GM19099 (cell line): ENCODE measurements around the gene ZDHHC12.

Source experiments
- POLR2A ChIP-seq: IDR thresholded peaks from 3 replicates; pipeline ENCODE4 v1.6.1; 2011; ENCODE audit warnings: low read depth; ENCODE audit not compliant: insufficient read length; ENCODE audit errors: extremely low read depth

Gene ZDHHC12

GRCh38 chr9:128705051-128705965 lies 18.6 kb downstream of the ZDHHC12 start:
- TF ChIP-seq POLR2A = no peak

DNA sequence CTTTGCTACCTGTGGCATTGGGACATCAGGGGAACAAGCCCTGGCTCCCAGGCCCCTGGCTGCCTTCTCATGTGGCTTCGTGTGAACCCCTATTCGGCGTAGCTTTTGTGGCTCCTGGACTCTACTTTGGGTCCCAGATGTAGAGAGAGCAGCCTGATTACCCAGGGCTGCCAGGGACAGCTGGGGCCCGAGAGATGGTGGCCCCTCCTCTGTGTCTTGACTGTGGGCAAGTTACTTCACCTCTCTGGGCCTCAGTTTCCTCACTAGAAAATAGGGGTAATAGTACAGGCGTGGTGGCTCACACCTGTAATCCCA lies 19.6 kb downstream of the ZDHHC12 start:
- TF ChIP-seq POLR2A = no peak

DNA sequence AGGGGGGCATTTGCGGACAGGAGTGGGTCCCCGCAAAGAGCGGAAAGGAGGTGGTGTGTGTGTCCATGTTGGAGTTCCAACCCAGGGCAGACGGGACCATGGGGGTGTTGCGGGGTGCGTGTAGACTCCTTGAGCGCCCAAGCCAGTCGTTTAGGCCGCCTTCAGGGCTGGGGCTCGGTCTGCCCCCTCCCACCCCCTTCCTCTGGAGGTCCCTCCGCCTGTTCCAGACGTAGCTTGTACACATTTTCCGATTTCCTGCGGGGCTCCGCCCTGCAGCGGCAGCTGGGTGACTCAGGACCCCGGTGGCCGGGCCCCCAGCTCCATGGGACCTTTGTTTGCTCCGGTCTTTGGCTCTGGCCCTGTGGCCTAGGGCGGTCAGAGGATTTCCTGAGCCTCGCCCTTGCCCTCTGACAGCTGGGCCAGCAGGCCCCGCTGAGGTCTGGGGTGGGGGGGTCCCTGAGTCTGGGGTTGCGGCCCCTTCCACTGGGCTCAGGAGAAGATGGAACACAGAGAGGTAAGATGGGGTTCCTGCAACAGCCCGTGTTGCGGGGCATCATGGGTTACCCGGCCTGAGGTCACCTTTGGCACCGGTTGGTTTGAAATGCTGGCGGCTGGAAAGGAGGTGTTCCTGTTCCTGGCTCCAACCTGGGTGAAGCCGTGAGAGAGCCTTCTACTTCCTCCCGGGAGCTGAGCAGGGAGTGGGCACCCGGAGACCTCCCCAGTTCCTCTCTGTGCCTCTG lies 20.1 kb downstream of the ZDHHC12 start:
- TF ChIP-seq POLR2A = no peak

DNA sequence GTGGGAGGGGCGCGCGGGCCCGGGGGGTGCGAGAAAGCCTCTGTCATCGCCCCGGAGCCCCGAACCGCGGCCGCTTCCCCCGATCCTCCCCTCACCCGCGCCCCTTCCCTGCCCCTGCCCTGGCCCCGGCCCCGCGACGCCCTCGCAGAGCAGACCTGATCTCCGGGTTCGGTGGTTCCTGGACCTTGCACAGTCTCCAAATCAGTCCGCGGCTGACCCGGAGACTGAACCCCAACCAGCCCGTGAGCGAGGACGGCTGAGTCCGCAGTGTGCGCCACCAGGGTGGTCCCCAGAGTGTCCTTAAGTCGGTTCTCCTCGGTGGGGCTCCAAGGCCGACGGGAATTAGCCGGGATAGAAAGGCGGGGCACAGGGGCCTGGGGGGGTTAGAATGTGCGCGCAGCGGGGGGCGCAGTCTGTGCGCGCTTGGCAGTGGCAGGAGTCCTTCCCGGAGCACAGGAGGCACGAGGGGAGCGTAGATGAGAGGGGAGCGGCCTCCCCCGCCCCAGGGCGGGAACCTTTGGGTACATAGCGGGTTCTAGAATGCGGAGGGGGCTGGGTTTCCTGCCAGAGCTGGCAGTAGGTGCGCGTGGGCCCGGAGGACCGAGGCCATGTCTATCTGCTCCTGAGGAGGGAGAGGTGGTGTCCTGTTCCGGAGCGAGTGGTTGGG lies 20.8 kb downstream of the ZDHHC12 start:
- no peak for TF ChIP-seq POLR2A

DNA sequence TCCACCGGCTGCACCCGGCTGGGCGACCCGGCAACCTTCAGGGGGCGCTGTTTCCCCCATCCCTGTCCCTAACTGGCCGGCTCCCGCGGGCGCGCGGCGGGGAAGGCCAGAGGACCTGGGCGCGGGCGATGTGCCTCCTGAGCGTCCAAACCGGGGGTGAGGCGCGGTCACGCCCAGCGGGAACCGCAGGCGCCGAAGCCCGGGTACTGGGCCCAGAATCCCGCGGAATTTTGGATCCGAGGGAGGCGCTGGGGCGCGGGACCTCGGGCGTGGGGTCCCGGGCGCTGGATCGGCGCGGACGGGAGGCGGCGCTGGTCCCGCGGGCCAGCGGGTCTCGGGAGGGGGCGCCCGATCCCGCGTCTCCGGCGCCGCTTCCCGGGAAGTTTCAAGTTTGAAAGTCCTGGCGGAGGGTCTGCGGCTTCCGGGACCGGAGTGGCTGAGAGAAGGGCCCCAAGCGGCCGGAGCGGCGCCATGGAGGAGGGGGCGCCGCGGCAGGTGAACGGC lies 21.4 kb downstream of the ZDHHC12 start, which contains the start of gene PKN3:
Gene PKN3 (plus strand): TSS at position 59 of the 504 bp plus-strand sequence. CDS start 413 bp downstream, at position 472.
- TF ChIP-seq POLR2A = peak; percentile 58

- TF ChIP-seq POLR2A = no peak
These were observed 22.6 kb downstream of the ZDHHC12 start for GRCh38 chr9:128701227-128701854.

DNA sequence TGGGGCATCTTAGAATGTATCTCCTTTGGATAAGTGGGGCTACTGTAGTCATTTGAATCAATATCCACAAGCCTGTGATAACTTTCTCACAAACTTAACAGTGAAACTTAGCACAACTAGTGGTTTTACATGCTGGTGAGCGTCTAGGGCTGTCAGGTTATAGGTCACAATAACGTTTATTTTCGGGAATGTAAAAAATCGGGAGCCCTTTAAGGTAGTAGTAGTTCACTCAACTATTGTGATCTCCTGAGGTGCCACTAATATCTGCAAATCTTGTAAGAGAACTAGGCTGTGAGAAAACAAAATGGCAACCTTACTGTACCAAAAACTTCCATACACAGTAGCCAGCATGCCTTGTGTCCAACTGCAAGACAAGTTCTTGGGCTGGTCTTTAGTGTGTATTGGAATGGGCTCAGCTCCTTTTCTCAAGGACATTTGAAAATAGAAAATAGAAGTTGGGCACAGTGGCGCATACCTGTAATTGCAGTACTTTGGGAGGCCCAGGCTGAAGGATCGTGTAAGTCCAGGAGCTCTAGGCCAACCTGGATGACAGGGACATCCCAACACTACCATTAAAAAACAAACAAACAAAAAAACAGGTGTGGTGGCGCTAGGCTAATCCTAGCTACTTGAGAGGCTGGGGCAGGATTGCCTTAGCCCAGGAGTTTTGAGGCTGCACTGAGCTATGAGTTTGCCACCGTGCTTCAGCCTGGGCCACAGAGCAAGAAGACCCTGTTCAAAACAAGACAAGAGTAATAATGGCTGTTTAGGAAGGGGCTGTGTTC lies 26.8 kb downstream of the ZDHHC12 start:
- no peak for TF ChIP-seq POLR2A

- TF ChIP-seq POLR2A = no peak
These were observed 29.6 kb downstream of the ZDHHC12 start for GRCh38 chr9:128694344-128694743.

DNA sequence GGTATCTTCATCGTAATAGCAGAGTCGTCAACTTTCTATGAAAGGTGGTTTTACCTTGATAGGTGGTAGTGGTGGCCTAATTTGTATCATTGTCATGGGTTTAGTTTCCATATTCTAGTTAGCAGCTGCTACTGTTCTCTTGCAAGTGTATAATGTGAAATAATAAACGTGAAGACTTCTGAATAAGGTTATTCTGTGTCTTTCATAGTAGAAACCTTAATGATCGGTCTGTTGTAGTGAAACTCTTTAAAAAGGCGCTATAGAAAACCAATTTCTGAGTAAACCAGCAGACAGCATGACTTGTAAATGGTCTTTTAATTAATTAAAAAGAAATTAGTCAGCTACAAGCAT lies 33.3 kb downstream of the ZDHHC12 start:
- no peak for TF ChIP-seq POLR2A

DNA sequence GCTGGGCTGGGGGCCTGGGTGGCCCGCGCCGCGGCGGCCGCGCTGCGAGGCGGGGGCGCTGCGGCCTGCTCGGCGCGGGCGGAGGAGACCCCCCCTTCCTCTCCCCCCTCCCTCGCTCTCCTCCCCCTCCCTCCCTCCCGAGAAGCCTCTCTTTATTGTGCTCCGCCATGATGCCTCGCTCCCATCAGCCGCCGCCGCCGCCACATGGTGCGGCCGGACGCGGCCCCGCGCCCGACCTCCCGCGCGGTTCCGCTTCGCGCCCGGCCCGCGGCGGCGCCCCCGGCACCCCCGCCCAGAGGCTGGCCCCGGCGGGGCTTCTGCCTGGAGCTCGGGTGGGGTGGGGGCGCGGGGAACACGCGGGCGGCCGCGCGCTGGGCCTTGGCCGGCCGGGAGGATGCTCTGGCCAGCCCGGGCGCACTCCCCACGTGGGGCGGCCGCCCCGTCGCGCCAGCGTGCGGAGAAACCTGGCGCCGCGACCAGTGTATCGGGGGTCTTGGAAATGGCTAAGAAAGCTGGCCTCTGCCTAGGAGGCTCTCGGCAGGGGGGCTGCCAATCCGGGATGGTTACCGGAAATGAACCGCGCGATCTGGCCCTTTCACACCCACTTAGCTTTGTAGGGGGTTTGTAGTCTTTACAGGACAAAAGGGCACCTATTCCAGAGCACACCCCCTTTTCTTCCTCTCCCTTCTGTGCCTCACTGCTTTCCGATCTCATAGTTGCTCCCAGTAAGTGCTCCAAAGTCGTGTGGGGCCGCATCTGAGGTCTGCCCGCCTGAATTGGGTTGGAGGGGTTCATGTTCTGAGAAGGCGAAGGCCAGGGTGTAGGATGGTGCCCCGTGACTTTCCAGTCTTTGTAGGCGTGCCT lies 33.9 kb downstream of the ZDHHC12 start:
- TF ChIP-seq POLR2A = peak; percentile 27

- TF ChIP-seq POLR2A = no peak
These were observed 34.6 kb downstream of the ZDHHC12 start for GRCh38 chr9:128689293-128689774.

DNA sequence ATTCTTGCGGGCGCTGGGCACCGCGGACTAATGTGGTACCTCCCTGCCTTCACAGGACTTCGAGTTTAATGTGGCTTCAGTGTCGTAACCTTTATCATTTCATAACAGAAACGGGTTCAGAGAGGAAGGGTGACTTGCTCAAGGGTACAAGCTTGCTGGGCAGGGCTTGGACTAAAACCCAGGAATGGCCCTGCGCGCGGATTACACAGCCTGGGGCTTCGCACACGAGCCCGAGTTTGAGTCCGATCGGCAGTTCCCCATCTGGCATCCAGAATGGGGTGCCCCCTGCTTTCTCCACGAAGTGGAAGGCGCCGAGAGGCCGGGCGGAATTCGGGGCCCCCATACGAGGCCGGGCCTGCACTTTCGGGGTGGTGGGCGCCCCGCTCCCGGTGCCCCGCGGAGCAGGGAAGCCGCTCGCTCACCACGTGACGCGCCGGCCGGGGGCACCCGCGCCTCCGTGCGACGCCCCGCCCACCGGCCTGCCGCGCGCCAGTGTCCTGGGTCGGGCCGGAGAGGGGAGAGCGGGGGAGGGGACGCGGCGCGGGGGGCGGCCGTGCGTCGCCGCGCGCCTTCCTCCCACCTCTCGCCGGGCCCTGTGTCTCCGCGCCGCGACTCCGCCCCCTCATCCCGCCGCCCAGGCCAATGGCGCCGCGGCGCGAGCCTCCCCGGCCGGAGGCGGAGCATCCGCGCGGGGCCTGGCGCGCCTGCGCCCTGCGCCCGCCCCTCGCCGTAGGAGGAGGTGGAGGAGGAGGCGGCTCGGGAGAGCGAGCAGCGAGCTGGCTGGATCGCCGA lies 35.2 kb downstream of the ZDHHC12 start, which contains the start of gene SET:
Gene SET (plus strand): TSS at position 722 of the 792 bp plus-strand sequence. CDS start 361 bp downstream, outside the sequence.
- peak; percentile 88 for TF ChIP-seq POLR2A
